Measurements from ENCODE around the gene PCDHA7. TPM values are rescaled to one million over a fixed set of nuclear protein-coding genes. Genes with fewer than 3 reads are reported as not detected.
"Not testable (repeated sequence)": the region's sequence is repeated elsewhere in the genome, so short reads cannot be mapped to it uniquely, and the experiment has no call there.

Gene PCDHA7
- total RNA-seq, 1 donor from 2014 or later = 1.5 TPM

DNA sequence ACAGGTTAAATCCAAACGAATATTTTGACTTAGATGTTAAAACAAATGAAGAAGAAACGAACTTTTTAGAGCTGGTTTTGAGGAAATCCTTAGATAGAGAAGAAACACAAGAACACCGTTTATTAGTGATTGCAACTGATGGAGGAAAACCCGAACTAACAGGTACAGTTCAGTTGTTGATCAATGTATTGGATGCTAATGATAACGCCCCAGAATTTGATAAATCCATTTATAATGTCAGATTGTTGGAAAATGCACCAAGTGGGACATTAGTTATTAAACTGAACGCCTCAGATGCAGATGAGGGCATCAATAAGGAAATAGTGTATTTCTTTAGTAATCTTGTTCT is 11.8 kb upstream of the PCDHA7 start:
- no peak for DNase-seq (ENCODE audit: low spot score)
- Mint-ChIP-seq H3K4me3 (ENCODE audit: unreplicated experiment) (no peak overlapping the region), H3K27ac (ENCODE audit: unreplicated experiment) (no peak overlapping the region), H3K4me1 (ENCODE audit: low read depth) (peaks cover 3% of the 10 kb centered on the region), H3K27me3 (ENCODE audit: low read depth) (no peaks in the 10 kb centered on the region), H3K9me3 (ENCODE audit: low read depth) (peaks cover 4% of the 10 kb centered on the region), H3K36me3 (ENCODE audit: low read depth) (peaks cover 3% of the 10 kb centered on the region)
- TF ChIP-seq, protein P1, sequence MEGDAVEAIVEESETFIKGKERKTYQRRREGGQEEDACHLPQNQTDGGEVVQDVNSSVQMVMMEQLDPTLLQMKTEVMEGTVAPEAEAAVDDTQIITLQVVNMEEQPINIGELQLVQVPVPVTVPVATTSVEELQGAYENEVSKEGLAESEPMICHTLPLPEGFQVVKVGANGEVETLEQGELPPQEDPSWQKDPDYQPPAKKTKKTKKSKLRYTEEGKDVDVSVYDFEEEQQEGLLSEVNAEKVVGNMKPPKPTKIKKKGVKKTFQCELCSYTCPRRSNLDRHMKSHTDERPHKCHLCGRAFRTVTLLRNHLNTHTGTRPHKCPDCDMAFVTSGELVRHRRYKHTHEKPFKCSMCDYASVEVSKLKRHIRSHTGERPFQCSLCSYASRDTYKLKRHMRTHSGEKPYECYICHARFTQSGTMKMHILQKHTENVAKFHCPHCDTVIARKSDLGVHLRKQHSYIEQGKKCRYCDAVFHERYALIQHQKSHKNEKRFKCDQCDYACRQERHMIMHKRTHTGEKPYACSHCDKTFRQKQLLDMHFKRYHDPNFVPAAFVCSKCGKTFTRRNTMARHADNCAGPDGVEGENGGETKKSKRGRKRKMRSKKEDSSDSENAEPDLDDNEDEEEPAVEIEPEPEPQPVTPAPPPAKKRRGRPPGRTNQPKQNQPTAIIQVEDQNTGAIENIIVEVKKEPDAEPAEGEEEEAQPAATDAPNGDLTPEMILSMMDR (IDR thresholded peaks at IDR 0.05) = no peak

DNA sequence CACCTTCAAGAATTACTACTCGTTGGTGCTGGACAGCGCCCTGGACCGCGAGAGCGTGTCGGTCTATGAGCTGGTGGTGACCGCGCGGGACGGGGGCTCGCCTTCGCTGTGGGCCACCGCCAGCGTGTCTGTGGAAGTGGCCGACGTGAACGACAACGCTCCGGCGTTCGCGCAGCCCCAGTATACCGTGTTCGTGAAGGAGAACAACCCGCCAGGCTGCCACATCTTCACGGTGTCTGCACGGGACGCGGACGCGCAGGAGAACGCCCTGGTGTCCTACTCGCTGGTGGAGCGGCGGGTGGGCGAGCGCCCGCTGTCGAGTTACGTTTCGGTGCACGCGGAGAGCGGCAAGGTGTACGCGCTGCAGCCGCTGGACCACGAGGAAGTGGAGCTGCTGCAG is 11.1 kb upstream of the PCDHA7 start:
- H3K4me1 Mint-ChIP-seq (ENCODE audit: low read depth); H3K27me3 Mint-ChIP-seq (ENCODE audit: low read depth); H3K36me3 Mint-ChIP-seq (ENCODE audit: low read depth); H3K9me3 Mint-ChIP-seq (ENCODE audit: low read depth); H3K4me3 Mint-ChIP-seq (ENCODE audit: unreplicated experiment); DNase-seq (ENCODE audit: low spot score); H3K27ac Mint-ChIP-seq (ENCODE audit: unreplicated experiment): not testable (repeated sequence)

DNA sequence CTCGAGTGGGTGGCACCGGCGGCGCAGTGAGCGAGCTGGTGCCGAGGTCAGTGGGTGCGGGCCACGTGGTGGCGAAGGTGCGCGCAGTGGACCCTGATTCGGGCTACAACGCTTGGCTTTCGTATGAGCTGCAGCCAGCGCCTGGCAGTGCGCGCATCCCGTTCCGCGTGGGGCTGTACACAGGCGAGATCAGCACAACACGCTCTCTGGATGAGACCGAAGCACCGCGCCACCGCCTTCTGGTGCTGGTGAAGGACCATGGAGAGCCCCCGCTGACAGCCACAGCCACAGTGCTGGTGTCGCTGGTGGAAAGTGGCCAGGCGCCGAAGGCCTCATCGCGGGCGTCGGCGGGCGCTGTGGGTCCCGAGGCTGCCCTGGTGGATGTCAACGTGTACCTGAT is 10.6 kb upstream of the PCDHA7 start:
- no peak overlapping the region for H3K27ac Mint-ChIP-seq (ENCODE audit: unreplicated experiment)
- peaks cover 5% of the 10 kb centered on the region for H3K4me1 Mint-ChIP-seq (ENCODE audit: low read depth)
- TF ChIP-seq, protein P1 (IDR thresholded peaks at IDR 0.05) = no peak
- no peak overlapping the region for H3K4me3 Mint-ChIP-seq (ENCODE audit: unreplicated experiment)
- peaks cover 5% of the 10 kb centered on the region for H3K9me3 Mint-ChIP-seq (ENCODE audit: low read depth)
- DNase-seq (ENCODE audit: low spot score) = no peak
- no peaks in the 10 kb centered on the region for H3K27me3 Mint-ChIP-seq (ENCODE audit: low read depth)
- peaks cover 5% of the 10 kb centered on the region for H3K36me3 Mint-ChIP-seq (ENCODE audit: low read depth)

DNA sequence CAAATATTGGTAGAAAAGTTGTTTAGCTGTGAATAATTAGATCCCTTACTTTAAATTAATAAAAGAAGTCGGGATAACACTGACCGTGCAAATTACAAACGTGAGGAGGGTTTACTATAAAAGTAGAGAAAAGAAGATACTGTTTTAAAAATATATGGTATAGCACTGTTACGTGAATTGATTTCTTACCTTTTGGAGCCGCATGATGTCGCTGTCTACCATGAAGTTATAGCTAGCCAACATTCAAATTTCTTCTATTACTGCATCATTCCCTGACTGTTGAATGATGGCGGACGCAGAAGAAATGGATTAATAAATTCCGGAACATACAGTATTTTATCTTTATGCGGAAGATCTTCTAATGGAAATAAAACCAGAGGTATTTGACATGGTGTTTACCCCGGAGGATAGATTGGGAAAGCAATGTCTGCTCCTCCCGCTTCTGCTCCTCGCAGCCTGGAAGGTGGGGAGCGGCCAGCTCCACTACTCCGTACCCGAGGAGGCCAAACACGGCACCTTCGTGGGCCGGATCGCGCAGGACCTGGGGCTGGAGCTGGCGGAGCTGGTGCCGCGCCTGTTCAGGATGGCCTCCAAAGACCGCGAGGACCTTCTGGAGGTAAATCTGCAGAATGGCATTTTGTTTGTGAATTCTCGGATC is 6.2 kb upstream of the PCDHA7 start, which contains the start of gene PCDHA6:
Gene PCDHA6 (plus strand): TSS at position 257 of the 658 bp plus-strand sequence. CDS start 132 bp downstream, at position 389.
- Mint-ChIP-seq H3K36me3 (ENCODE audit: low read depth) (peaks cover 10% of the 10 kb centered on the region), H3K9me3 (ENCODE audit: low read depth) (peaks cover 16% of the 10 kb centered on the region), H3K27me3 (ENCODE audit: low read depth) (no peaks in the 10 kb centered on the region), H3K4me1 (ENCODE audit: low read depth) (peaks cover 19% of the 10 kb centered on the region), H3K27ac (ENCODE audit: unreplicated experiment) (peak within 1 kb of the TSS; percentile 85), H3K4me3 (ENCODE audit: unreplicated experiment) (peak within 1 kb of the TSS; percentile 82)
- DNase-seq (ENCODE audit: low spot score) = no peak
- TF ChIP-seq, protein P1 (IDR thresholded peaks at IDR 0.05) = peak; percentile 78

DNA sequence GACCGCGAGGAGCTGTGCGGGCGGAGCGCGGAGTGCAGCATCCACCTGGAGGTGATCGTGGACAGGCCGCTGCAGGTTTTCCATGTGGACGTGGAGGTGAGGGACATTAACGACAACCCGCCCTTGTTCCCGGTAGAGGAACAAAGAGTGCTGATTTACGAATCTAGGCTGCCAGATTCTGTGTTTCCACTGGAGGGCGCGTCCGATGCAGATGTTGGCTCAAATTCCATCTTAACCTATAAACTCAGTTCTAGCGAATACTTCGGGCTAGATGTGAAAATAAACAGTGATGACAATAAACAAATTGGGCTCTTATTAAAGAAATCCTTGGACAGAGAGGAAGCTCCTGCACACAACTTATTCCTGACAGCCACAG is 5.7 kb upstream of the PCDHA7 start:
- H3K27ac Mint-ChIP-seq (ENCODE audit: unreplicated experiment) = peak overlapping the region; percentile 85
- H3K36me3 Mint-ChIP-seq (ENCODE audit: low read depth) = peaks cover 14% of the 10 kb centered on the region
- H3K9me3 Mint-ChIP-seq (ENCODE audit: low read depth) = peaks cover 19% of the 10 kb centered on the region
- peak overlapping the region; percentile 82 for H3K4me3 Mint-ChIP-seq (ENCODE audit: unreplicated experiment)
- peaks cover 19% of the 10 kb centered on the region for H3K4me1 Mint-ChIP-seq (ENCODE audit: low read depth)
- H3K27me3 Mint-ChIP-seq (ENCODE audit: low read depth) = no peaks in the 10 kb centered on the region
- DNase-seq (ENCODE audit: low spot score) = no peak
- TF ChIP-seq, protein P1 (IDR thresholded peaks at IDR 0.05) = peak; percentile 49

DNA sequence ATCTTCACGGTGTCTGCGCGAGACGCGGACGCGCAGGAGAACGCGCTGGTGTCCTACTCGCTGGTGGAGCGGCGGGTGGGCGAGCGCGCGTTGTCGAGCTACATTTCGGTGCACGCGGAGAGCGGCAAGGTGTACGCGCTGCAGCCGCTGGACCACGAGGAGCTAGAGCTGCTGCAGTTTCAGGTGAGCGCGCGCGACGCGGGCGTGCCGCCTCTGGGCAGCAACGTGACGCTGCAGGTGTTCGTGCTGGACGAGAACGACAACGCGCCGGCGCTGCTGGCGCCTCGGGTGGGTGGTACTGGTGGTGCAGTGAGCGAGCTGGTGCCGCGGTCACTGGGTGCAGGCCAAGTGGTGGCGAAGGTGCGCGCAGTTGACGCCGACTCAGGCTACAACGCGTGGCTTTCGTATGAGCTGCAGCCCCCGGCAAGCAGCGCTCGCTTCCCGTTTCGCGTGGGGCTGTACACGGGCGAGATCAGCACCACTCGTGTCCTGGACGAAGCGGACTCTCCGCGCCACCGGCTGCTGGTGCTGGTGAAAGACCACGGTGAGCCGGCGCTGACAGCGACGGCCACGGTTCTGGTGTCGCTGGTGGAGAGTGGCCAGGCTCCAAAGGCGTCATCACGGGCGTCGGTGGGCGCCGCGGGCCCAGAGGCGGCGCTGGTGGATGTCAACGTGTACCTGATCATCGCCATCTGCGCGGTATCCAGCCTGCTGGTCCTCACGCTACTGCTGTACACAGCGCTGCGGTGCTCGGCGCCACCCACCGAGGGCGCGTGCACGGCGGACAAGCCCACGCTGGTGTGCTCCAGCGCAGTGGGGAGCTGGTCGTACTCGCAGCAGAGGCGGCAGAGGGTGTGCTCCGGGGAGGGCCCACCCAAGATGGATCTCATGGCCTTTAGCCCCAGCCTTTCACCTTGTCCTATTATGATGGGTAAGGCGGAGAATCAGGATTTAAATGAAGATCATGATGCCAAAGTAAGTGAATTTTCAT is 4.3 kb upstream of the PCDHA7 start:
- H3K4me3 Mint-ChIP-seq (ENCODE audit: unreplicated experiment); H3K27ac Mint-ChIP-seq (ENCODE audit: unreplicated experiment); DNase-seq (ENCODE audit: low spot score); H3K27me3 Mint-ChIP-seq (ENCODE audit: low read depth): not testable (repeated sequence)
- peaks cover 21% of the 10 kb centered on the region for H3K9me3 Mint-ChIP-seq (ENCODE audit: low read depth)
- peaks cover 21% of the 10 kb centered on the region for H3K36me3 Mint-ChIP-seq (ENCODE audit: low read depth)
- peaks cover 19% of the 10 kb centered on the region for H3K4me1 Mint-ChIP-seq (ENCODE audit: low read depth)

DNA sequence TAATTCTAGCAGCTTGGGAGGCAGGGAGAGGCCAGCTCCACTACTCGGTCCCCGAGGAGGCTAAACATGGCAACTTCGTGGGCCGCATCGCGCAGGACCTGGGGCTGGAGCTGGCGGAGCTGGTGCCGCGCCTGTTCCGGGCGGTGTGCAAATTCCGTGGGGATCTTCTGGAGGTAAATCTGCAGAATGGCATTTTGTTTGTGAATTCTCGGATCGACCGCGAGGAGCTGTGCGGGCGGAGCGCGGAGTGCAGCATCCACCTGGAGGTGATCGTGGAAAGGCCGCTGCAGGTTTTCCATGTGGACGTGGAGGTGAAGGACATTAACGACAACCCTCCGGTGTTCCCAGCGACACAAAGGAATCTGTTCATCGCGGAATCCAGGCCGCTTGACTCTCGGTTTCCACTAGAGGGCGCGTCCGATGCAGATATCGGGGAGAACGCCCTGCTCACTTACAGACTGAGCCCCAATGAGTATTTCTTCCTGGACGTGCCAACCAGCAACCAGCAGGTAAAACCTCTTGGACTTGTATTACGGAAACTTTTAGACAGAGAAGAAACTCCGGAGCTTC is 455 bp downstream of the PCDHA7 start:
- H3K4me1 Mint-ChIP-seq (ENCODE audit: low read depth) = peaks cover 10% of the 10 kb centered on the region
- H3K36me3 Mint-ChIP-seq (ENCODE audit: low read depth) = peaks cover 17% of the 10 kb centered on the region
- not testable (repeated sequence) for H3K27ac Mint-ChIP-seq (ENCODE audit: unreplicated experiment); H3K27me3 Mint-ChIP-seq (ENCODE audit: low read depth); DNase-seq (ENCODE audit: low spot score)
- H3K9me3 Mint-ChIP-seq (ENCODE audit: low read depth) = peaks cover 17% of the 10 kb centered on the region
- H3K4me3 Mint-ChIP-seq (ENCODE audit: unreplicated experiment) = peak overlapping the region; percentile 19
